Raji (cell line): ENCODE data around the gene ACAT2.

Experiments
- POLR2A ChIP-seq: IDR thresholded peaks from 2 replicates; pipeline ENCODE4 v1.6.1; 2011; ENCODE audit warnings: low read depth, low read length, control low read depth; ENCODE audit not compliant: insufficient read depth

ACAT2 gene

DNA sequence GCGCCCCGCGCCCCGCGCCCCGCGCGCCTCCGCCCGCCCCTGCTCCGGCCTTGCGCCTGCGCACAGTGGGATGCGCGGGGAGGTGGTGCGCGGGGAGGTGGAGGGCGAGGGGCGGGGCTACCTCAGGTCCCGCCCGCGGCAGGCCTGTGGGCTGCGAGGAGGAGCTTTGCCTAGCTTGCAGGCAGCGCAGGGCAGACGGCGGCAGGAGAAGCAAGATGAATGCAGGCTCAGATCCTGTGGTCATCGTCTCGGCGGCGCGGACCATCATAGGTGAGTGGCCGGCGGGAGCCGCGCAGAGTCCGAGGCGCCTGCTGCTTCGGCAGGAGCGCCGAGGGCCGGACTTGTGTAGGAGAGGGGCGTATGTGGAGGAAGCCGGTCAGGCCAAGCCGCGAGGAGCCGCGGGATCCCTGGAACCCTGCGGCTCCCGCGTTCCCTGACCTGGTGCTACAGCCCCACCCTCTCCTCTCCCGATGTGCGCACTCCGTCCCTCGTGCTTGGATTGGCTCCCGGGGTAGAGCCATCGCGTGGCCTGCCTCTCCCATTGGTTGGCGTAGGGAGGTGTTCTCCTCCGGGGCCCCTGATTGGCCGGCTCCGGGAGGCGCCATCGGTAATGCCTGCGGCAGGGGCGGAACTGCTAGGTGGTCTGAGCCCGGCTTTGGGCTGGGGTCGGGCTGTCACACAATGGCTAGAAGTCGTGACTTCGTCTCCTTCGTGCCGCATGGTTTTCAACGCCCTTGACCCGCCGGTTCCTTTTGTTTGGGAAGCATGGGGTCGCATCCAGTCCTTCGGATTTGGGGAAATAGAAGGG lies at the start of gene ACAT2:
Gene ACAT2, plus strand, starts transcription at position 173 of the 808 bp plus-strand sequence. Its CDS starts 43 bp downstream, at position 216.
- TF ChIP-seq POLR2A, result peak; percentile 86

DNA sequence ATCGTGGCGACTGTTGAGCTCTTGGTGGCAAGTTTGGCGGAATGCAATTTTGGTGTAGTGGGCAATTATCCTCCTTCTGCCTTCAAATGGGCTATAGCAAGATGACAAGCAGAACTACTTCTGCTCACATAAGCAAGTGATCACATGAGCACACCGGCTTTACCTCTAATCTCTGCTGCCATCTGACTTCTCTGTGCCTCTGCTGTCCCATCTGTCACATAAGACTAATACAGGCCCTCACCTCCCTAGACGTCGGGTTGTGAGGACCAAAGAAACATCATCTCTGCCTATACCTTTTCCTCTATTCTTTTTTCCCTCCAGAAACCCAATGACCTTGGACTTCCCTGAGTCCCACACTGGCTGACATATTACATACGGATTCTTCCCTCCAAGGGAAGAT lies 47.9 kb upstream of the ACAT2 start:
- TF ChIP-seq POLR2A, result no peak

DNA sequence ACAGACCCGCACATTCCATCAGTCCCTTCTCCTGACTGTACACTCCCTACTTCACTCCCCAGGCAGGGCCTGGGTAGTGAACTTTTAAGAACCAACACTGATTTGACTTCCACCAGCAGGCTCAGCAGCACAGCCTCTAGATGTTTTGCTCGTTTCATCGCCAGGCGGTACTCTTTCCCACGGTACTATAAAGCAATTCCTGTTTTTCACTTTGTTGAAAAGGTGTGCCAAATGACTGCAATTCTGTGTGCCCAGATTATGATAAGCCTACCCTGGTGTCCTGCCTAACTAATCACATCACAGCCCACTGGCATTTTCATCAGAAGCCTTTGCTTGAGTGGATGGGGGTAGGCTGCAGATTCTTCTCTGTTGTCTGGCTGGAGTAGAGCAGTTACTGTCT lies 47.4 kb upstream of the ACAT2 start:
- no peak for TF ChIP-seq POLR2A

DNA sequence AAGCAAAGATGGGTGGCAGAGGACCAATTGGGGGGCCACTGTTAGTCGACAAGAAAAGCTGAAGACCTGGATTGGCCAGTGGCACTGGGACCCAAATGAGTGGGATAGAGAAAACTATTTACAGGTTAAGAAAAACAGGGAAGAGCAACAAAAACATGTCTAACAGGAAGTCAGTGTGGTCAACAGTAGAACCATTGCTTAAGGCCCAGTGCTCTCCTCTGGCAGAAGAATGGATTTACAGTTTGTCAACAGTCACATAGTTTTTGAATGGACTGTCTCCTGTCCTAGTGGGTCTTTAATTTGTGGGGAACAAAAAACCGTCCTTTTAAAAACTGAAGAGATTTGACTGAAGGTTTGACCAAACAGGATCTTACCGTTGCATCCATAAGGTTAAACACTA lies 46.7 kb upstream of the ACAT2 start:
- no peak for TF ChIP-seq POLR2A

DNA sequence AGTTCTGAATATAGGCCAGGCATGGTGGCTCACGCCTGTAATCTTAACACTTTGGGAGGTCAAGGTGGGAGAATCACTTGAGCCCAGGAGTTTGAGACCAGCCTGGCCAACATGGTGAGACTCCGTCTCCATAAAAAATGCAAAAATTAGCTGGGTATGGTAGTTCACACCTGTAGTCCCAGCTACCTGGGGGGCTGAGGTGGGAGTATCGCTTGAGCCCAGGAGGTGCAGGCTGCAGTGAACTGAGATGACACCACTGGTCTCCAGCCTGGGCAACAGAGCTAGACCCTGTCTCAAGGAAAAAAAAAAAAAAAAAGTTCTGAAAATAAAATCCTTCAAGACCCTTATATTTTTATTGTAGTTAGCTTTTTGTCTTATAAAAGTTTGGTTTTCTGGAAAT lies 46.2 kb upstream of the ACAT2 start:
- TF ChIP-seq POLR2A, result no peak

DNA sequence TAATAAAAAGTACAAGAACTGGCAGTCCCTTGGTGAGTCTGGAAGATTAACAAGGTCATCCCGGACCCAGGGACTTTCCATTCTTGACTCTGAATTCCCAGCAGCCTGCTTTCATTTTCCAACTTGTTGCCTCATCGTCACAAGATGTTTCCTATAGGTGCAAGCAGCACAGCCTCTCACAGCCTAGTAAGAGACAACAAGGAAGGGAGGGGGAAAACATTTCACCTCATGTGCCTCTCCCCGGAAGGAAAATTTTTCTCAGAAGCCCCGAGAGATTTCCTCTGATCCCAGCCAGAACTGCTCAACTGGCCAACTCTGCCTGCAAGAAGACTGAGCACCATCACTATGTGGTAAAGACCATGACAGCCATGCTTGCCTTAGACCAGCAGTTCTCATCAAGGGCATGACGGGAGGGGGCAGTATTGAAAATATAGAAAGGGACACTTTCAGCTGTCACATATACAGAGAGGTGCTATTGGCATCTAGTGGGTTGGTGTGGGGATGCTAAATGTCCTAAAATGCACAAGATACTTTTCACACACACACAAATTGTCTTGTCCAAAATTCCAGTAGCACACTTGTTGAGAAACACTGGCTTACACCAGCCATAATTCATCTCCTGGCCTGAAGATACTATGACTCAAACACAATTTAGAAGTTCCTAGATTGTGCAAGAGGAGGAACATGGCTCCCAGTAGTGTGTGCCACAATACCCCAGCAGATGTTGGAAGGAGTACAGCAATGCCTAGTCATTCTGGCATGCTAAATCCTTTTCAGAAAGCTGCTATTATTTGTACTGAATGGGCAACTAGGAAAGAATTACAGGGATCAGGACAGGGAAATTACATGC lies 45.4 kb upstream of the ACAT2 start:
- no peak for TF ChIP-seq POLR2A

DNA sequence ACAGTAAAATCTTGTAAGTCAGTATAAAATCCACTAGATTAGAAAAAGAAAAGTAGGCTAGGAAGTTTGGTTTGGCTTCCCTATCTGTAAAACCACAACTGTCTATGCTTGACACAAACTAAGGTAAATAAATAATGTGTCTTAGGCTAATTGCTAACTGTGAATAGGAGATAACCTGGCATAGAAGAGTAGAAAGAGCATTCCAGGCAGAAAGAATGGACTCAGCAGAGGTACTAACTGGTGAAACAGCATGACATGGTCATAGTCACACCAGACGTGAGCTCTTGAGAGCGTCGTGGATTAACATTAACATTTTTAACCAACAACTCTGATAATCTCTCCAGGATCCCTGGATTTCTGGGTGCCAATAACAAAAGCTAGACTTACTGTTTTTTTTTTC lies 43.2 kb upstream of the ACAT2 start:
- TF ChIP-seq POLR2A, result no peak

DNA sequence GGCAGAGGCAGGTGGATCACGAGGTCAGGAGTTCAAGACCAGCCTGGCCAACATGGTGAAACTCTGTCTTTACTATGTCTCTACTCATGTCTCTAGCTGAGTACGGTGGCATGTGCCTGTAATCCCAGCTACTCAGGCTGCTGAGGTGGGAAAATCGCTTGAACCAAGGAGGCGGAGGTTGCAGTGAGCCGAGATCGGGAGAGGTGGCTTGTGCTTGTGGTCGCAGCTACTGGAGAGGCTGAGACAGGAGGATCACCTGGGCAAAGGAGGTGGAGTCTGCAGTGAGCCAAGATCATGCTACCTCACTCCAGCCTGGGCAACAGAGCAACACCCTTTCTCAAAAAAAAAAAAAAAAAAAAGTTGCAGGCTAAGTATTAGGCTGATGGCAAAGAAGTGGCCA lies 42.6 kb upstream of the ACAT2 start:
- TF ChIP-seq POLR2A, result no peak

DNA sequence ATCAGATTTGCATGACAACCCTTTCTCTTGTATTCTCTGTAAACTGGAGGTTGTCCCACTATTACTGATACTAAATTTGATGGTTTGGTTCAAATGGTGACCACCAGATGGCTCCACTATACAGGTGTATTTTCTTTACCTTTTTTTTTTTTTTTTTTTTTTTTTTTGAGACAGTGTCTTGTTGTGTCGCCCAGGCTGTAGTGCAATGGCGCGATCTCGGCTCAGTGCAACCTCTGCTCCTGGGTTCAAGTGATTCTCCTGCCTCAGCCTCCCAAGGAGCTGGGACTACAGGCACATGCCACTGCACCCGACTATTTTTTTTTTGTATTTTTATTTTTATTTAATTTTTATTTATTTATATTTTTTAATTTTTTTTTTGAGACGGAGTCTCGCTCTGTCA lies 41.1 kb upstream of the ACAT2 start:
- TF ChIP-seq POLR2A, result no peak

DNA sequence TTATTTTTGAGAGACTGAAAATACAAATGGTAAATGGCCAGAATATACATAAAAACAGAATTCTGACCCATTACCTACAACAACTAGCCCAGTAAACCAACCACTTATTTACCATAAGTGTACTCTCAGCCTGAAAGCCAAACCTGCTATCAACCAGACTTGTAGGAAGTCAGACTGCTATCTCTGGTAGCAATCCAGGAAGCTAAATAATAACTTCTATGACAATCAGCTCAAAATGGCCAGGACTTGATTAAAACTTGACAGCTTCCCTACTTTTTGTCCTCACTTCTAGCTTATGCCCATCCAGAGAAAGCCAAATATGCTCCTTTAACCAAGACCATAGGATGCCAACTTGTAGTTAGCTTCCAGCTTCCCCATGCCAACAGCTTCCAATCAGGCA lies 39.2 kb upstream of the ACAT2 start:
- no peak for TF ChIP-seq POLR2A

DNA sequence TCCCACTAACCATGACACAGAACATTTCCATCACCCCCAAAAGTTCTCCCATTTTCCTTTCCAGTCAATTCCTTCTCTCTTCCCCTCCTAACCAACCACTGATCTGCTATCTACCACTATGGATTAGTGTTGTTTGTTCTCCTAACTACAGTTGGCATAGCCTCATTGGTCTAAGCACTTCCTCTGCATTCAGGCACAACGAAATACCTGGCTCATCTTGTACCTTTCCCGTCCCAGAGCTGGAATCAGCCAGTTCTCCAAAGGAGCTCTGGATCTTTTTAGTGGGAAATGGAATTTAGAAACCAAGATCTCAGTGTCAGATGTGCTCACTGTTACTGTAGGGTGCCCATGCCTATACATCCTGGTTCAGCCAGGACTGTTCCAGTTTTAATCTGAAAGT lies 38.6 kb upstream of the ACAT2 start:
- no peak for TF ChIP-seq POLR2A

DNA sequence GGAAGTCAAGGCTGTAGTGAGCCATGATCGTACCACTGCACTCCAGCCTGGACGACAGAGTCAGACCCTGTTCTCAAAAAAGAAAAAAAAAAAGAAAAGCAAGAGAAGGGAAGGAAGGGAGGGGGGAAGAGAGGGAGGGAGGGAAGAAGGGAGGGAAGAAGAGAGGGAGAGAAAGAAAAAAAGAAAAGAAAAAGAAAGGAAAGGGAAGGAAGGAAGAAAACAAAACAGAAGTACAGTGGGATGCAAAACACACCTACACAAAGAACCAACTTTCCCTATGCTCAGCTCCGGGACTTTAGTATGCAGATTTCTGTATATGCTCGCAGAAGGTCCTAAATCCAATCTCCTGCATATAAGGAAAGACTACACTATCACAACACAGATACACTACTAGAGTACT lies 37.1 kb upstream of the ACAT2 start:
- no peak for TF ChIP-seq POLR2A

DNA sequence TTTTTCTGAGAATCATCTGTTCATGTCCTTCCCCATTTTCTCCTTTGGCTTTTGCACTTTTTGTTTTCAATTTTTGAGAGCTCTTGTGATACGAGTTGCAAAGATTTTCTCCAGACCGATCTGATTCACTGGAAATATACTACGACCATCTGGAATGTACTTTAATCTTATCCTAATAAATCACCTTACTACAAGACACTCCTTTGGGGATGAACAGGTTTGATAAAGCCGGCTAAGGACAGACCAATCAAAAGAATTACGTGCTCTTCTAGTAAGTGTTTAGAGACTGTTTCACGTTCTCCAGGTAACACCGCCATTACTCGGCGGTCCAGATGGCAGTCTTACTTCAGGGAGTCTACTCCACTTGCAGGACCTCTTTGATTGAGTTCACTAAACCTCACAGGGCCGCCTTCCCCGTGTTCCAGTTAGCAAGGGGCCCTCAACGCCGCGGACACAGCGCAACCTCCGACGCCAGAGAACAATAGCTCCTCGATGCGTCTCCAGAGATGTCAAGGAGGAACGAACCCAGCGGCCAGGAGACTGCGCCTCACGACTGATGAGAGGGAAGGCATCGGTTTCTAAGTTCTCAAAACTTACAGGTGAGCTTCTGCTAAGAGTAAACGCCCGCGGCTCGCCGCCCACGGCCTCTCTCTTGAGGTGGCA lies 35.5 kb upstream of the ACAT2 start:
- TF ChIP-seq POLR2A, result no peak

DNA sequence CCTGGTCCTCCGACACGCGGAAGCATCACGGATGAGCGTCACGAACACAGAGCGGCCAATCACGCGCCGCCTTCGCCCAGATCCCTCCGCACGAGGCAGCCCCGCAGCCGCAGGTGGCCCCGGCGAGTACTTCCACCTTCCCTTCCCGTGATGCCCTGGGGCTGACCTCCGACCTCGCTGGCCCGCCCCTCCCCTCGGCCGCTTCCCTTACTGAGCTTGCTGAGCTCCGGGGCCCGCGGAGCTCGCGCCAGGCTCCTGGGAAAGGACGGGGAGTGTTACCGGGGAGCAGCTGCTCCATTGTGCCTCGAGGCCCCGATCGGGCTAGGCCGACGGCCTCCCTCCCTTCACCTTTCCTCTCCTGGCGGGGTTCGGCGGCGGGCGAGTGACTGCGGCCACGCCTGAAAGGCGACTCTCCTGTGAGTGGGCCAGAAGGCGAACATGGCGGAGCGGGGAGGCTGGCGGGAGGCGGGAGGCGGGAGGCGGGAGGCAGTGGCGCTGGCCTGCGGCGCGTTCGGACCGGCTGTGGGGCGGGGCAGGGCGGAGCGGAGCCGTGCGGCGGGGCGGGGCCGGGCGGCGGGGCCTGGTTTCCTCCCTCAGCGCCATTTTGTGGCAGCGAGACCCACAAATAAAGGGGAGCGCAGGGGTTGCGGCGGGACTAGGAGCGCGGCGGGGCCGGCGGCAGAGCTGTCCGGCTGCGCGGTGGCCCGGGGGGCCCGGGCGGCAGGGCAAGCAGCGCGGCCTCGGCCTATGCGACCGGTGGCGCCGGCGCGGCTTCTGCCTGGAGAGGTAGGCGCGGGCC lies 34.7 kb upstream of the ACAT2 start, which contains the start of gene WTAP:
Gene WTAP, plus strand, starts transcription at position 589 of the 799 bp plus-strand sequence. CDS start 8,760 bp downstream, outside the sequence.
- peak; percentile 95 for TF ChIP-seq POLR2A

DNA sequence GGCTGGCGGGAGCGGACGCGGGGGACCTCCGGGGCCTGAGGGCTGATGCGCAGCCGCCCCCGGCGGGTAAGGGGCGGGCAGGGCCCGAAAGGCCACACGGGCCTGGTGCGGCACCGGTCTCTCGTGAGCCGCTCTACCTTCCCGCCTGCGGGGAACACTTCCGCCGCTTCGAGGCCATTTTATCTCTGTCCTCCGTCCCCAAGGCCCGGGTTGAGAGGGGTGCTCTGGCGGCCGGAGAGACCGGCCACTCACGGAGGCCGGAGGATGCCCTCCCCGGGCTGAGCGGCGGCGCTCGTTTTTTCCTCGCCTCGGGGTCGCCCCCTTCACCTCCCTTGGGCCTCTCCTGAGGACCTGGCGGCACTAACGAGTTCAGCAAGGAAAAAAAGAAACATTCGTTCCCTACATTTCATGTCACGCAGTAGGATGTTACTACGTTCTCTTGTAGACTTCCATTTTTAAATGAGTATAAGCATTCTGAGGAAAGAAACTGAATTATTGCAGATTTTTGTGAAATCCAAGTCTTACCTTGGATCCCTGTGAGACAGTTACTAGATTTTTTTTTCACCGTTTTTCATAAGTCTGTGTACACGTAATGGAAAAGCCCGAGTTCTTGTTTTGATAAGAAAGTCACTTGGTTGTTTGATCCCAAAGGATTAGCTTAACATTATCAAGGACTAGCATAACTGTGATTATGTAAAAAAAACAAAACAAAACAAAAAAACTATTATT lies 34.0 kb upstream of the ACAT2 start:
- no peak for TF ChIP-seq POLR2A

DNA sequence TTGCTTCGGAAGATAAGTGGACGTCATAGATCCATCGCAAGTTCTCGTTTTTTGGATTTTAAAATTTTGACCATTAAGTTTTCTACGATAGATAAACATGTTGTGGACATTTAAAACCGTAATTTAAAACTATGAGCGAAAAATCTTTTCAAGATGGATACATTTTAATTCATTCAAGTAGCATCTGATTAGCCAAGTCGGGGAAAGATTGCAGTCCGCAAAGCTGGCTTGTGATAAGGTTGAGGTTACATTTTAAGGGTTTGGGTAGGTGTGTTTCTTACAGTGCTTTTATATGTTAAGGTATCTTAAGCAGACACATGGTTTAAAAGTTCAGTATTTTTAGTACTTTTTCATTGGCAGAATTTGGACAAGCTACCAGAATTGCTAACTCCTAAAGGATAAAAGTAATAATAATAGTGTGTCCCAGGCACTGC lies 33.3 kb upstream of the ACAT2 start:
- no peak for TF ChIP-seq POLR2A
